Common myeloid progenitor, CD34-positive (primary cell): ENCODE data around the gene SLC9C1.

Source experiments
- CTCF ChIA-PET: fragments of 350-600 bp; sonication (Branson Sonifier 250); formaldehyde crosslinking; loops from one replicate; lab custom pipeline; 2021; ENCODE audit warnings: antibody characterized with exemption; lab: Charles Lee
- POLR2A ChIA-PET: fragments of 350-600 bp; sonication (Branson Sonifier 250); formaldehyde crosslinking; loops from one replicate; lab custom pipeline; 2021; ENCODE audit warnings: antibody characterized with exemption; lab: Charles Lee
- DNase-seq, 3 donors: peaks; one replicate each; pipeline versions ENCODE4 v3.0.0 to v3.0.0-alpha.2; 2013
- H3K27ac ChIP-seq, 2 experiments: 1 replicate in 1 of 2; 2 replicates in 1 of 2; pipeline ENCODE4 v1.7.0; 2013; ENCODE audit warnings: inconsistent platforms in 2 of 2, low read length in 2 of 2, mild to moderate bottlenecking in 2 of 2, low read depth in 1 of 2, moderate library complexity in 1 of 2; ENCODE audit not compliant: severe bottlenecking in 2 of 2, insufficient read depth in 1 of 2, poor library complexity in 1 of 2
- H3K27me3 ChIP-seq, 5 experiments: replicated peaks in 2 of 5; 1 replicate in 3 of 5; 2 replicates in 2 of 5; pipeline versions ENCODE4 v1.6.1 to v1.7.0; 2013; ENCODE audit warnings: low read length in 4 of 5, mild to moderate bottlenecking in 2 of 5, moderate library complexity in 2 of 5, inconsistent platforms in 1 of 5; ENCODE audit not compliant: insufficient read depth in 5 of 5, control insufficient read depth in 4 of 5
- H3K36me3 ChIP-seq, 4 experiments: 1 replicate in 2 of 4; 2 replicates in 2 of 4; pipeline versions ENCODE4 v1.6.1 to v1.7.0; 2013; ENCODE audit warnings: low read length in 3 of 4, control low read depth in 1 of 4, mild to moderate bottlenecking in 1 of 4; ENCODE audit not compliant: control insufficient read depth in 4 of 4, insufficient read depth in 4 of 4
- H3K4me1 ChIP-seq, 4 experiments: 1 replicate in 3 of 4; 2 replicates in 1 of 4; pipeline versions ENCODE4 v1.6.1 to v1.7.1; 2013; ENCODE audit warnings: low read length in 3 of 4, mild to moderate bottlenecking in 3 of 4, control low read depth in 1 of 4, inconsistent platforms in 1 of 4, moderate library complexity in 1 of 4; ENCODE audit not compliant: control insufficient read depth in 4 of 4, insufficient read depth in 4 of 4; ENCODE audit errors: control extremely low read depth in 1 of 4
- H3K4me3 ChIP-seq, 7 experiments: 1 replicate in 4 of 7; 2 replicates in 3 of 7; pipeline versions ENCODE4 v1.5.1 to v1.7.0; 2013; ENCODE audit warnings: mild to moderate bottlenecking in 7 of 7, low read length in 6 of 7, moderate library complexity in 6 of 7, inconsistent platforms in 2 of 7, low read depth in 2 of 7, control low read depth in 1 of 7; ENCODE audit not compliant: insufficient read depth in 4 of 7, control insufficient read depth in 1 of 7; ENCODE audit errors: extremely low read depth in 1 of 7
- H3K9me3 ChIP-seq, 5 experiments: 1 replicate in 4 of 5; 2 replicates in 1 of 5; pipeline versions ENCODE4 v1.6.1 to v1.7.1; 2013; ENCODE audit warnings: low read length in 4 of 5, mild to moderate bottlenecking in 2 of 5, inconsistent platforms in 1 of 5, low read depth in 1 of 5, moderate library complexity in 1 of 5; ENCODE audit not compliant: control insufficient read depth in 4 of 5, insufficient read depth in 2 of 5; ENCODE audit errors: control extremely low read depth in 1 of 5
- WGBS: methylation state at CpG from one replicate; pipeline ENCODE4 v1.1.5; 2013; ENCODE audit not compliant: insufficient coverage; 5-methylcytosine and 5-hydroxymethylcytosine counted together

The SLC9C1 gene

GRCh38 chr3:112321867-112322652, 28.0 kb upstream of the SLC9C1 start:
- POLR2A ChIA-PET: interaction anchor here (0.5 to 0.6 kb wide), 2 partner anchors 178 to 220 kb away, joined by 3 read pairs; no protein-coding TSS in a partner anchor

GRCh38 chr3:112320691-112321090, 26.7 kb upstream of the SLC9C1 start:
- no peak overlapping the region for H3K4me3 ChIP-seq
- POLR2A ChIA-PET: no interaction called here
- no CpG with 5 or more reads among the region's 1 CpG for WGBS
- peaks cover 0 to 4% (median 0%) of the 10 kb centered on the region in 5 experiments for H3K9me3 ChIP-seq
- CTCF ChIA-PET: interaction anchor here (0.6 to 2.9 kb wide), 5 partner anchors 13 to 213 kb away, joined by 3 to 11 read pairs (median 6); partner anchors contain the start of genes CD200 and SLC9C1
- no peak overlapping the region for H3K27ac ChIP-seq
- no peak for DNase-seq
- no peaks in the 10 kb centered on the region for H3K27me3 ChIP-seq
- H3K36me3 ChIP-seq: no peaks in the 10 kb centered on the region
- H3K4me1 ChIP-seq: peaks cover 0 to 6% (median 5%) of the 10 kb centered on the region in 4 experiments

More at GRCh38 chr3:112321867-112322652, 28.0 kb upstream of the SLC9C1 start:
- 100% methylated on average over 1 of the region's 5 CpGs for WGBS
- CTCF ChIA-PET: interaction anchor here (0.8 to 6.2 kb wide), 9 partner anchors 10 to 212 kb away, joined by 3 to 24 read pairs (median 6); partner anchors contain the start of genes CD200 and SLC9C1
- Histone ChIP-seq H3K4me1 (peaks cover 0 to 6% (median 5%) of the 10 kb centered on the region in 4 experiments), H3K9me3 (no peaks in the 10 kb centered on the region), H3K36me3 (no peaks in the 10 kb centered on the region), H3K4me3 (no peak overlapping the region), H3K27ac (no peak overlapping the region), H3K27me3 (no peaks in the 10 kb centered on the region)
- DNase-seq: peak in 1 of 3 donors; percentile 34

GRCh38 chr3:112319516-112320276, 25.7 kb upstream of the SLC9C1 start:
- peaks cover 0 to 4% (median 0%) of the 10 kb centered on the region in 5 experiments for H3K9me3 ChIP-seq
- peaks cover 0 to 7% (median 5%) of the 10 kb centered on the region in 4 experiments for H3K4me1 ChIP-seq
- no peaks in the 10 kb centered on the region for H3K36me3 ChIP-seq
- no peak overlapping the region for H3K27ac ChIP-seq
- H3K4me3 ChIP-seq: no peak overlapping the region
- H3K27me3 ChIP-seq: no peaks in the 10 kb centered on the region
- WGBS: 86% methylated on average over 2 of the region's 4 CpGs
- no peak for DNase-seq
- ChIA-PET CTCF (interaction anchor here (1.0 to 2.6 kb wide), 9 partner anchors 14 to 214 kb away, joined by 3 to 8 read pairs (median 4); partner anchors contain the start of genes CD200 and SLC9C1), POLR2A (no interaction called here)

- no peak overlapping the region for H3K4me3 ChIP-seq
- peaks cover 0 to 8% (median 3%) of the 10 kb centered on the region in 4 experiments for H3K4me1 ChIP-seq
- 0% methylated on average over 1 of the region's 1 CpG for WGBS
- H3K27me3 ChIP-seq: no peaks in the 10 kb centered on the region
- CTCF ChIA-PET: interaction anchor here (0.8 to 2.1 kb wide), 8 partner anchors 10 to 217 kb away, joined by 3 to 12 read pairs (median 3); partner anchors contain the start of gene SLC9C1
- DNase-seq: no peak
- peaks cover 0 to 4% (median 0%) of the 10 kb centered on the region in 5 experiments for H3K9me3 ChIP-seq
- no peak overlapping the region for H3K27ac ChIP-seq
- H3K36me3 ChIP-seq: no peaks in the 10 kb centered on the region
- POLR2A ChIA-PET: no interaction called here
Observed at GRCh38 chr3:112315791-112316190, 21.8 kb upstream of the SLC9C1 start.

GRCh38 chr3:112314649-112315048, 20.6 kb upstream of the SLC9C1 start:
- no peak for DNase-seq
- ChIA-PET CTCF (interaction anchor here (2.1 to 2.5 kb wide), 2 partner anchors 10 kb away, joined by 9 to 12 read pairs; no protein-coding TSS in a partner anchor), POLR2A (no interaction called here)
- no peaks in the 10 kb centered on the region for H3K27me3 ChIP-seq
- no peak overlapping the region for H3K4me3 ChIP-seq
- H3K4me1 ChIP-seq: peaks cover 0 to 3% (median 1%) of the 10 kb centered on the region in 4 experiments
- no peaks in the 10 kb centered on the region for H3K36me3 ChIP-seq
- H3K9me3 ChIP-seq: peaks cover 0 to 4% (median 0%) of the 10 kb centered on the region in 5 experiments
- 94% methylated on average over 2 of the region's 2 CpGs for WGBS
- no peak overlapping the region for H3K27ac ChIP-seq

- CTCF ChIA-PET: interaction anchor here (0.8 kb wide), 2 partner anchors 28 to 140 kb away, joined by 3 read pairs; no protein-coding TSS in a partner anchor
- WGBS: 92% methylated on average over 3 of the region's 7 CpGs
- no peaks in the 10 kb centered on the region for H3K27me3 ChIP-seq
Observed at GRCh38 chr3:112308151-112308911, 14.3 kb upstream of the SLC9C1 start.

More at GRCh38 chr3:112308151-112308911, 14.3 kb upstream of the SLC9C1 start:
- DNase-seq: no peak
- Histone ChIP-seq H3K4me3 (no peak overlapping the region), H3K27ac (no peak overlapping the region), H3K36me3 (no peaks in the 10 kb centered on the region), H3K4me1 (peaks cover 6 to 14% (median 12%) of the 10 kb centered on the region in 4 experiments), H3K9me3 (no peaks in the 10 kb centered on the region)
- POLR2A ChIA-PET: no interaction called here
